GM06990 (cell line): ENCODE data around the gene SEMA4A.
A peak's percentile ranks its signal among the peaks of the same experiment; 100 is the strongest.

ENCODE experiments used
- DNase-seq: peaks from one replicate; pipeline ENCODE4 v3.0.0-alpha.2; 2011; ENCODE audit not compliant: insufficient read length; ENCODE audit errors: extremely low read depth
- H3K27me3 ChIP-seq: replicated peaks from 2 replicates; pipeline ENCODE4 v1.6.0; 2011; ENCODE audit warnings: low read length; ENCODE audit not compliant: control insufficient read depth, insufficient read depth
- H3K36me3 ChIP-seq: 2 replicates; pipeline ENCODE4 v1.5.1; 2011; ENCODE audit warnings: low read length; ENCODE audit not compliant: control insufficient read depth, insufficient read depth
- H3K4me3 ChIP-seq: replicated peaks from 2 replicates; pipeline ENCODE4 v1.5.1; 2011; ENCODE audit warnings: low read depth, mild to moderate bottlenecking, control low read depth, low read length
- TF ChIP-seq, protein P1 (sequence below): IDR thresholded peaks from 2 replicates; pipeline ENCODE4 v1.5.1; 2011; ENCODE audit warnings: low read length, control low read depth, mild to moderate bottlenecking, inconsistent platforms; ENCODE audit not compliant: insufficient read depth, poor library complexity, severe bottlenecking

SEMA4A gene

DNA sequence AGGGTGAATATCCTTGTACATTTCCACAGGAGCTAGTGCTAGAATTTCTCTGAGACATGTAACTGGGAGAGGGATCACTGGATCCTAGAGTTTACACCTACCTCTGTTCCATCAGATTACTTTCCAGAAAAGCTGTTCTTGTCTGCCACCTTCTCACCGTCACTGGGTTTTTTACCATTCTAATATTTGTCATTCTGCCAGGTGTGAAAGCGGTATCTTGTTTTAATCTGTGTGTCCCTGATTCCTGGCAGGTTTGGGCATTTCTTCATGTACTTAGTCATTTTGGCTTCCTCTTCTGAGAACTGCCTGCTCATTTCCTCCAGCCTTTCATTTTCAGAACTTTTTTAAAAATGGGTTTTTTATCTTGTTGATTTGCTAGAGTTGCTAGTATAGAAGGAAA is 64.5 kb downstream of the SEMA4A start:
- Histone ChIP-seq H3K4me3 (peak overlapping the region; percentile 34; the same call in 1 of the 2 replicates), H3K36me3 (peaks cover 1% of the 10 kb centered on the region), H3K27me3 (no peaks in the 10 kb centered on the region)
- DNase-seq = no peak
- TF ChIP-seq, protein P1, sequence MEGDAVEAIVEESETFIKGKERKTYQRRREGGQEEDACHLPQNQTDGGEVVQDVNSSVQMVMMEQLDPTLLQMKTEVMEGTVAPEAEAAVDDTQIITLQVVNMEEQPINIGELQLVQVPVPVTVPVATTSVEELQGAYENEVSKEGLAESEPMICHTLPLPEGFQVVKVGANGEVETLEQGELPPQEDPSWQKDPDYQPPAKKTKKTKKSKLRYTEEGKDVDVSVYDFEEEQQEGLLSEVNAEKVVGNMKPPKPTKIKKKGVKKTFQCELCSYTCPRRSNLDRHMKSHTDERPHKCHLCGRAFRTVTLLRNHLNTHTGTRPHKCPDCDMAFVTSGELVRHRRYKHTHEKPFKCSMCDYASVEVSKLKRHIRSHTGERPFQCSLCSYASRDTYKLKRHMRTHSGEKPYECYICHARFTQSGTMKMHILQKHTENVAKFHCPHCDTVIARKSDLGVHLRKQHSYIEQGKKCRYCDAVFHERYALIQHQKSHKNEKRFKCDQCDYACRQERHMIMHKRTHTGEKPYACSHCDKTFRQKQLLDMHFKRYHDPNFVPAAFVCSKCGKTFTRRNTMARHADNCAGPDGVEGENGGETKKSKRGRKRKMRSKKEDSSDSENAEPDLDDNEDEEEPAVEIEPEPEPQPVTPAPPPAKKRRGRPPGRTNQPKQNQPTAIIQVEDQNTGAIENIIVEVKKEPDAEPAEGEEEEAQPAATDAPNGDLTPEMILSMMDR = no peak

DNA sequence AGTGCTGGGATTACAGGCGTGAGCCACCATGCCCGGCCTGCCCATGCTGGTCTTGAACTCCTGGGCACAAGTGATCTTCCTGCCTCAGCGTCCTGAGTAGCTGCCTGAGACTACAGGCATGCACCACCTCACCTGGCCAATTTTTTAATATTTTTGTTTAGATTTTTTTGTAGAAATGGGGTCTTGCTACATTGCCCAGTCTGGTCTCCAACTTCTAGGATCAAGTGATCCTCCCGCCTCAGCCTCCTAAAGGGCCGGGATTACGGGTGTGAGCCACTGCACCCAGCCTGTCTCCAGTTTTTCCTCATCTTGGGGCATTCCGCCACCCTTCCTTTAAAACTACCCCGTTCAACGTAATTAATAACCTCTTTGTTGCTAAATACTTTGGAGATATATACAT is 66.8 kb downstream of the SEMA4A start:
- no peak for DNase-seq
- Histone ChIP-seq H3K27me3 (no peaks in the 10 kb centered on the region), H3K36me3 (peaks cover 8% of the 10 kb centered on the region), H3K4me3 (no peak overlapping the region)
- TF ChIP-seq, protein P1 = no peak

DNA sequence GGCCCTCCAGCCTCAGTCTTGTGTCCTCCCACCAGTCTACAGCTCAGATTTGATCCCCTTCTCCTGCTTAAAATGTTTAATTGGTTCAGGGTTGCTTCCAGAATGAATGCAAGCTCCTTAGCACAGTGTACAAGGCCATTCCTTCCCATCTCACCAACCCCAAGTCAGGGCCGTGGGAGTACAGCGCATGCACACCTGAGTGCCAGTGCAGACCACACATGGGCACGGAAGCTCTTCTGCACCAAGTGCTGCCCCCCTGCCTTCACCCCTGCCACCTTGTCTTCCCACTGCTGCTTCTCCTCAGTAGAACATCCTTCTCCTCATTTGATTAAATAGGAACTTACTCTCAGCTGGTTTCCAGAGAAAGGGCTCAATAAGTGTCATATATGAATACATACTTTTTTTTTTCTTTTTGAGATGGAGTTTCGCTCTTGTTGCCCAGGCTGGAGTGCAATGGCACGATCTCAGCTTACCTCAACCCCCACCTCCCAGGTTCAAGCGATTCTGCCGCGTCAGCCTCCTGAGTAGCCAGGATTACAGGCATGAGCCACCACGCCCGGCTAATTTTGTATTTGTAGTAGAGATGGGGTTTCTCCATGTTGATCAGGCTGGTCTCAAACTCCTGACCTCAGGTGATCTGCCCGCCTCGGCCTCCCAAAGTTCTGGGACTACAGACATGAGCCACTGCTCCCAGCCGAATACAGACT is 68.8 kb downstream of the SEMA4A start:
- DNase-seq = no peak
- TF ChIP-seq, protein P1 = no peak
- no peak overlapping the region for H3K4me3 ChIP-seq

DNA sequence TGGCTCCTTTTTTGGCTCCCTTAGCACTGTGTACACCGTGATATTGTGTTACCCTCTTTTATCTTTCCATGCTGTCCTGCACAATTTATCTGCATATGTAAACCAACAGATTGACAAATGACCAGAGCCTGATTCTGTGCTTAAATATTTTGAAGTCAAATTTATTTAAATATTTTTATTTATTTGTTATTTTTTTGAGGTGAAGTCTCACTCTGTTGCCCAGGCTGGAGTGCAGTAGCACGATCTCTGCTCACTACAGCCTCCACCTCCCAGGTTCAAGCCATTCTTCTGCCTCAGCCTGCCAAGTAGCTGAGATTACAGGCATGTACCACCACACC is 72.3 kb downstream of the SEMA4A start:
- no peak for DNase-seq
- H3K27me3 ChIP-seq = no peaks in the 10 kb centered on the region
- no peak overlapping the region for H3K4me3 ChIP-seq
- H3K36me3 ChIP-seq = peaks cover 11% of the 10 kb centered on the region
- TF ChIP-seq, protein P1 = no peak

More for the DNA sequence above, 68.8 kb downstream of the SEMA4A start:
- no peaks in the 10 kb centered on the region for H3K27me3 ChIP-seq
- peaks cover 8% of the 10 kb centered on the region for H3K36me3 ChIP-seq

DNA sequence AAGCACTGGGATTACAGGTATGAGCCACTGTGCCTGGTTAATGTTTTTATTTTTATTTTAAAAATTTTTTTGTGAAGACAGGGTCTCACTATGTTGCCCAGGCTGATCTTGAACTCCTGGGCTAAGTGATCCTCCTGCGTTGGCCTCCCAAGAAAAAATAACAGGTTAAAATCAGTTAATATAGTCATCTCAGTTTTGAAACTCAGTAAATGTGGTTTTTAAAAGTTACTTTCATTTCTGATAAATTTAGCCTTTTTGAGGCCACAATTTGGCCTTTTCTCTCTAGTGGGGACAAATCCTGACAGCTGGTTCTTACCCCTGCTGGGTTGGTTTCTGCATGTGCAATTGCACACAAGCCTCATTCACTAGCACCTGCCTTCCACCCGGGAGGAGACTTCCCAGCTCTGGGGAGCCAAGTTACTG is 72.7 kb downstream of the SEMA4A start:
- TF ChIP-seq, protein P1 = no peak
- no peaks in the 10 kb centered on the region for H3K27me3 ChIP-seq
- peak; percentile 69 for DNase-seq
- no peak overlapping the region for H3K4me3 ChIP-seq
- peaks cover 10% of the 10 kb centered on the region for H3K36me3 ChIP-seq

DNA sequence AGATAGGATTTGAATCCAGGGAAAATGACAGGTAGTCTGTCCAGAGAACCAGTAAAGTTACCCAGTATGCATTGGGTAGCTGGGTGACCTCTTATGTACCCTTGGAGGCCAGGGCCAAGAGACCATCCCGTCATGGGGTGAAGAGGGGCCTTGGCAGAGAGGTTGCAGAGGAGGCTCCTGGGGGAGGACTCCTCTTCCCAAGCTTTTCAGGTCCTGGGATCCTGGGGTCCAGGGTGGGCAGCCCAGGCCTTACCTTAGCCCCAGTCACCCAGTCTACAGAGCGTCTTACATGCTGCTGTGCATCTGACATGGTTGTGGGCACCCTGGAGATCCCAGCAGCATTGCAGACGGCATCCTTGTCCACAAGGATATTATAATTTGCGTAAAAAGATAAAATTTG is 73.4 kb downstream of the SEMA4A start:
- Histone ChIP-seq H3K36me3 (peaks cover 10% of the 10 kb centered on the region), H3K27me3 (no peaks in the 10 kb centered on the region), H3K4me3 (no peak overlapping the region)
- DNase-seq = no peak
- TF ChIP-seq, protein P1 = no peak
